ENCODE data around the gene TTLL10.
"Not testable (repeated sequence)": the region's sequence is repeated elsewhere in the genome, so short reads cannot be mapped to it uniquely, and the experiment has no call there.

Gene TTLL10

GRCh38 chr1:1170215-1171091 is 3.2 kb upstream of the TTLL10 start:
- no peak for DNase-seq (ENCODE audit: extremely low read depth in 1 of 2, low read depth in 1 of 2)

GRCh38 chr1:1171161-1171545 is 2.5 kb upstream of the TTLL10 start:
- no peak for DNase-seq (ENCODE audit: extremely low read depth in 1 of 2, low read depth in 1 of 2)

GRCh38 chr1:1171546-1172340 is 1.9 kb upstream of the TTLL10 start:
- DNase-seq (ENCODE audit: extremely low read depth in 1 of 2, low read depth in 1 of 2): no peak

GRCh38 chr1:1173061-1173792 is 453 bp upstream of the TTLL10 start:
- no peak for DNase-seq (ENCODE audit: extremely low read depth in 1 of 2, low read depth in 1 of 2)

GRCh38 chr1:1175221-1176062 is 1.8 kb downstream of the TTLL10 start:
- DNase-seq (ENCODE audit: extremely low read depth in 1 of 2, low read depth in 1 of 2): no peak

GRCh38 chr1:1176063-1176761 is 2.5 kb downstream of the TTLL10 start:
- DNase-seq (ENCODE audit: extremely low read depth in 1 of 2, low read depth in 1 of 2): not testable (repeated sequence)

GRCh38 chr1:1176931-1177330 is 3.3 kb downstream of the TTLL10 start:
- no peak for DNase-seq (ENCODE audit: extremely low read depth in 1 of 2, low read depth in 1 of 2)

GRCh38 chr1:1177452-1178206 is 3.9 kb downstream of the TTLL10 start:
- DNase-seq (ENCODE audit: extremely low read depth in 1 of 2, low read depth in 1 of 2): no peak

GRCh38 chr1:1178794-1179331 is 5.2 kb downstream of the TTLL10 start:
- DNase-seq (ENCODE audit: extremely low read depth in 1 of 2, low read depth in 1 of 2): no peak

GRCh38 chr1:1179346-1179982 is 5.8 kb downstream of the TTLL10 start:
- DNase-seq (ENCODE audit: extremely low read depth in 1 of 2, low read depth in 1 of 2): no peak

- no peak for DNase-seq (ENCODE audit: extremely low read depth in 1 of 2, low read depth in 1 of 2)
Observed at GRCh38 chr1:1179983-1180861, 6.5 kb downstream of the TTLL10 start.

- no peak for DNase-seq (ENCODE audit: extremely low read depth in 1 of 2, low read depth in 1 of 2)
Observed at GRCh38 chr1:1181129-1181937, 7.7 kb downstream of the TTLL10 start.

- DNase-seq (ENCODE audit: extremely low read depth in 1 of 2, low read depth in 1 of 2): no peak
Observed at GRCh38 chr1:1181938-1182410, 8.3 kb downstream of the TTLL10 start.

GRCh38 chr1:1182491-1183220 is 9.0 kb downstream of the TTLL10 start:
- DNase-seq (ENCODE audit: extremely low read depth in 1 of 2, low read depth in 1 of 2): no peak

- no peak for DNase-seq (ENCODE audit: extremely low read depth in 1 of 2, low read depth in 1 of 2)
Observed at GRCh38 chr1:1183221-1183747, 9.6 kb downstream of the TTLL10 start.
